Measurements from ENCODE around the gene SPDEF. TPM values are rescaled to one million over a fixed set of nuclear protein-coding genes. Genes with fewer than 3 reads are reported as not detected.

Gene SPDEF
- total RNA-seq, 2 donors from 2014 or later, result not detected

GRCh38 chr6:34561227-34561530 is 5.0 kb upstream of the SPDEF start:
- Histone ChIP-seq H3K9me3 (no peaks in the 10 kb centered on the region), H3K27ac (no peak overlapping the region), H3K4me3 (no peak overlapping the region), H3K36me3 (replicated peaks in 1 of 2; ENCODE audit: insufficient read depth in 1 of 2, low read depth in 2 of 2) (no peaks in the 10 kb centered on the region), H3K27me3 (no peaks in the 10 kb centered on the region), H3K4me1 (no peaks in the 10 kb centered on the region)
- DNase-seq (no peak), ATAC-seq (no peak)
- 75 to 100% methylated on average over 1 of the region's 2 CpGs for WGBS, 2 donors
- no peak for TF ChIP-seq POLR2A (IDR thresholded peaks at IDR 0.05)
- TF ChIP-seq CTCF (IDR thresholded peaks at IDR 0.05), result no peak
- intact Hi-C loops (cut with DNase I), result no loop called here

- ATAC-seq (no peak), DNase-seq (no peak)
- no peak for TF ChIP-seq POLR2A (IDR thresholded peaks at IDR 0.05)
- no peak for TF ChIP-seq CTCF (IDR thresholded peaks at IDR 0.05)
- Histone ChIP-seq H3K4me3 (no peak overlapping the region), H3K27ac (no peak overlapping the region), H3K9me3 (no peaks in the 10 kb centered on the region), H3K4me1 (no peaks in the 10 kb centered on the region), H3K27me3 (no peaks in the 10 kb centered on the region), H3K36me3 (replicated peaks in 1 of 2; ENCODE audit: insufficient read depth in 1 of 2, low read depth in 2 of 2) (no peaks in the 10 kb centered on the region)
- intact Hi-C loops (cut with DNase I), result no loop called here
- 70 to 76% methylated on average over 15 to 20 of the region's 20 CpGs for WGBS, 2 donors
Measured at GRCh38 chr6:34560366-34561226, 4.5 kb upstream of the SPDEF start.

- WGBS, 2 donors, result 72 to 75% methylated on average over 10 of the region's 10 CpGs
- ATAC-seq, result no peak
- DNase-seq, result no peak
- Histone ChIP-seq H3K27ac (no peak overlapping the region), H3K4me3 (no peak overlapping the region), H3K9me3 (no peaks in the 10 kb centered on the region), H3K4me1 (no peaks in the 10 kb centered on the region), H3K36me3 (replicated peaks in 1 of 2; ENCODE audit: insufficient read depth in 1 of 2, low read depth in 2 of 2) (no peaks in the 10 kb centered on the region), H3K27me3 (no peaks in the 10 kb centered on the region)
- intact Hi-C loops (cut with DNase I), result no loop called here
- no peak for TF ChIP-seq POLR2A (IDR thresholded peaks at IDR 0.05)
- TF ChIP-seq CTCF (IDR thresholded peaks at IDR 0.05), result no peak
Measured at GRCh38 chr6:34559651-34560365, 3.7 kb upstream of the SPDEF start.

GRCh38 chr6:34558172-34558714 is 2.1 kb upstream of the SPDEF start:
- H3K9me3 ChIP-seq, result no peaks in the 10 kb centered on the region
- H3K27ac ChIP-seq, result no peak overlapping the region
- ATAC-seq (no peak), DNase-seq (no peak)
- no peaks in the 10 kb centered on the region for H3K27me3 ChIP-seq
- H3K4me3 ChIP-seq, result no peak overlapping the region
- no peaks in the 10 kb centered on the region for H3K36me3 ChIP-seq (replicated peaks in 1 of 2; ENCODE audit: insufficient read depth in 1 of 2, low read depth in 2 of 2)
- no peak for TF ChIP-seq CTCF (IDR thresholded peaks at IDR 0.05)
- no peak for TF ChIP-seq POLR2A (IDR thresholded peaks at IDR 0.05)
- intact Hi-C loops (cut with DNase I), result no loop called here
- H3K4me1 ChIP-seq, result no peaks in the 10 kb centered on the region
- 94% methylated on average over 4 of the region's 4 CpGs for WGBS, 2 donors

All from body of pancreas (tissue), 4 donors.